NT2/D1 (cell line): ENCODE results near the gene FGF18.

Experiments used
- YY1 ChIP-seq: IDR thresholded peaks from 2 replicates; pipeline ENCODE4 v1.6.1; 2011; ENCODE audit not compliant: insufficient read length, insufficient read depth
- ZNF274 ChIP-seq: IDR thresholded peaks from 2 replicates; pipeline ENCODE4 v1.6.1; 2011; ENCODE audit warnings: mild to moderate bottlenecking, low read depth, low read length

DNA sequence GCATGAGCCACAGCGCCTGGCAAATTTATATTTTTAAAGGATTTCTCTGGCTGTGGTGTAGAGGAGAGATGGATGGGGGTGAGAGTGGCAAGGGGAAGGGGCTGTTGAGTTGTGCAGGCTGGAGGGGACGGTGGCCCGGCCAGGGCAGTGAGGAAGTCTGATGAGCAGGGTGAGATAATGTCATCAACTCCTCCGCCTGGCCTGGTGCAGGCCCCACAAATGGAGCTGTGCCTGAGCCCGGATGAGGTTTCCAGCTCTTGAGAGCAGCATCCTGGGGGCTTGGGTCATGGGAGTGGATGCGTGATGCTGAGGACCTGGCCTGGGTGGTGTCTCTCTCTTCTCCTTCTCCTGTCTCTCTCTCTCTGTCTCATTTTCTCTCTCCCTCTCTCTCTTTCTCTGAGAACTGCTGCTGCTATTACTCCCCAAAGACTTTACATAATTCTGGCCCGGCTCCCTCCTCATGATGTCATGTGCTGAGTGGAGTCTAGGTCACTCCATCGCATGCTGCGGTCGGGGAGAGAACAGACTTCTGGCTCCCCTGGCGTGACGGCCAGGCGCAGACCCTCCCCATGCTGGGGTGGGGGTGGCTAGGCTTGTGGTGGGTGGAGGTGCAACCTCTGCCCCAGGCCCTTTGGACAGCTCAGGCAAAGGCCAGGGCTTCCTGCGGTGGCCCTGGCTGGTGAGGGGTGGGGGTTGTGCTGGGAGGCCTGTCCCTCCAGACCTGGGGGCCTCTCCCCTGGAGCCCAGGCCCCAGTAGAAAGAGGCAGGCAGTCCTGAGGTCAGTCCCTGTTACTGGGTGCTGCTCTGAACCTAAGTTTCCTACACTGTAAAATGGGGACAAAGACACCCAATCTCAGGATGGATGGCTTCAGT, 26.4 kb downstream of the FGF18 start:
- no peak for TF ChIP-seq YY1
- TF ChIP-seq ZNF274, result no peak
